Measurements from ENCODE around the gene TMEM179.
"Not testable (repeated sequence)": the region's sequence is repeated elsewhere in the genome, so short reads cannot be mapped to it uniquely, and the experiment has no call there.

Gene TMEM179

GRCh38 chr14:104585966-104586697, 18.4 kb downstream of the TMEM179 start:
- DNase-seq (ENCODE audit: low read depth): no peak

- DNase-seq (ENCODE audit: low read depth): no peak
Observed at GRCh38 chr14:104584557-104584956, 20.0 kb downstream of the TMEM179 start.

- DNase-seq (ENCODE audit: low read depth): no peak
Observed at GRCh38 chr14:104583424-104584306, 20.9 kb downstream of the TMEM179 start.

- DNase-seq (ENCODE audit: low read depth): no peak
Observed at GRCh38 chr14:104582662-104583061, 21.9 kb downstream of the TMEM179 start.

- DNase-seq (ENCODE audit: low read depth): no peak
Observed at GRCh38 chr14:104582005-104582404, 22.6 kb downstream of the TMEM179 start.

GRCh38 chr14:104581521-104581920, 23.1 kb downstream of the TMEM179 start:
- DNase-seq (ENCODE audit: low read depth): no peak

GRCh38 chr14:104580961-104581360, 23.6 kb downstream of the TMEM179 start:
- DNase-seq (ENCODE audit: low read depth): no peak

- not testable (repeated sequence) for DNase-seq (ENCODE audit: low read depth)
Observed at GRCh38 chr14:104579939-104580338, 24.6 kb downstream of the TMEM179 start.

GRCh38 chr14:104579507-104579906, 25.1 kb downstream of the TMEM179 start, which contains the start of gene C14orf180:
Gene C14orf180, plus strand, starts transcription at chr14:104579764. Its CDS starts 6,667 bp downstream, at chr14:104586431.
- DNase-seq (ENCODE audit: low read depth): no peak

GRCh38 chr14:104578321-104578720, 26.3 kb downstream of the TMEM179 start:
- DNase-seq (ENCODE audit: low read depth): no peak

- DNase-seq (ENCODE audit: low read depth): no peak
Observed at GRCh38 chr14:104577847-104578301, 26.7 kb downstream of the TMEM179 start.

- no peak for DNase-seq (ENCODE audit: low read depth)
Observed at GRCh38 chr14:104577426-104577825, 27.1 kb downstream of the TMEM179 start.

- DNase-seq (ENCODE audit: low read depth): no peak
Observed at GRCh38 chr14:104576970-104577332, 27.6 kb downstream of the TMEM179 start.

- DNase-seq (ENCODE audit: low read depth): no peak
Observed at GRCh38 chr14:104576232-104576969, 28.2 kb downstream of the TMEM179 start.

GRCh38 chr14:104574978-104575583, 29.5 kb downstream of the TMEM179 start:
- no peak for DNase-seq (ENCODE audit: low read depth)

GRCh38 chr14:104574536-104574935, 30.0 kb downstream of the TMEM179 start:
- DNase-seq (ENCODE audit: low read depth): no peak

- DNase-seq (ENCODE audit: low read depth): no peak
Observed at GRCh38 chr14:104573930-104574329, 30.6 kb downstream of the TMEM179 start.

- DNase-seq (ENCODE audit: low read depth): no peak
Observed at GRCh38 chr14:104572668-104573067, 31.9 kb downstream of the TMEM179 start.

- DNase-seq (ENCODE audit: low read depth): no peak
Observed at GRCh38 chr14:104572024-104572626, 32.4 kb downstream of the TMEM179 start.

GRCh38 chr14:104571246-104571645, 33.3 kb downstream of the TMEM179 start:
- DNase-seq (ENCODE audit: low read depth): no peak

- DNase-seq (ENCODE audit: low read depth): no peak
Observed at GRCh38 chr14:104569435-104569834, 35.1 kb downstream of the TMEM179 start.

Data from activated T-cell treated with anti-CD3 and anti-CD28 coated beads for 48 hours (primary cell).